SK-N-SH (cell line): Measurements from ENCODE around the gene LRRIQ1. TPM values are rescaled to one million over a fixed set of nuclear protein-coding genes. Genes with fewer than 3 reads are reported as not detected.

Experiments used
- CTCF ChIA-PET: fragments of 300-600, 350-600 bp; formaldehyde crosslinking; extraction: SDS; loops from one replicate; lab custom pipeline; 2021; lab: Yijun Ruan, JAX
- POLR2A ChIA-PET: fragments of 350-600 bp; sonication (Branson Sonifier 250); formaldehyde crosslinking; extraction: SDS; loops from one replicate; lab custom pipeline; 2020; ENCODE audit warnings: antibody characterized with exemption, inconsistent platforms; lab: Yijun Ruan, JAX
- DNase-seq: peaks from one replicate; pipeline ENCODE4 v3.0.0; 2012
- H2AFZ ChIP-seq: fragments of 200-600 bp; sonication (generic); 2 replicates; pipeline ENCODE4 v1.8.1; 2016; ENCODE audit warnings: antibody characterized with exemption, mild to moderate bottlenecking, low read depth
- H3F3A ChIP-seq: fragments of 200-600 bp; sonication (generic); replicated peaks from 2 replicates; pipeline ENCODE3; 2016; ENCODE audit warnings: antibody characterized with exemption, mild to moderate bottlenecking; ENCODE audit not compliant: insufficient read depth
- H3K27ac ChIP-seq, 2 experiments: fragments of 200-500 bp in 1 of 2; fragments of 200-600 bp in 1 of 2; sonication (Bioruptor generic) in 1 of 2; sonication (generic), shearing (Covaris generic) in 1 of 2; 2 replicates each; pipeline versions ENCODE4 v1.5.1 to v1.6.1; 2014 to 2016; ENCODE audit warnings: low read depth in 2 of 2, inconsistent platforms in 1 of 2, low read length in 1 of 2, mild to moderate bottlenecking in 1 of 2, mixed read lengths in 1 of 2
- H3K27me3 ChIP-seq: fragments of 200-600 bp; sonication (generic), shearing (Covaris generic); 2 replicates; pipeline ENCODE4 v1.6.1; 2016; ENCODE audit warnings: mixed run types; ENCODE audit not compliant: insufficient read depth
- H3K36me3 ChIP-seq, 2 experiments: fragments of 200-500 bp in 1 of 2; fragments of 200-600 bp in 1 of 2; sonication (Bioruptor generic) in 1 of 2; sonication (generic) in 1 of 2; replicated peaks in 1 of 2; 2 replicates each; pipeline versions ENCODE3 to v1.5.1; 2014 to 2016; ENCODE audit warnings: low read length in 1 of 2, mild to moderate bottlenecking in 1 of 2; ENCODE audit not compliant: insufficient read depth in 2 of 2, control insufficient read depth in 1 of 2
- H3K4me1 ChIP-seq, 2 experiments: fragments of 200-500 bp in 1 of 2; fragments of 200-600 bp in 1 of 2; sonication (Bioruptor generic) in 1 of 2; sonication (generic), shearing (Covaris generic) in 1 of 2; 2 replicates each; pipeline versions ENCODE4 v1.5.1 to v1.6.1; 2014 to 2016; ENCODE audit warnings: low read depth in 1 of 2, low read length in 1 of 2, mixed run types in 1 of 2; ENCODE audit not compliant: insufficient read depth in 2 of 2, control insufficient read depth in 1 of 2
- H3K4me2 ChIP-seq: fragments of 200-600 bp; sonication (generic), shearing (Covaris generic); 2 replicates; pipeline ENCODE4 v1.6.1; 2017; ENCODE audit warnings: mixed run types
- H3K4me3 ChIP-seq, 2 experiments: fragments of 200-500 bp in 1 of 2; fragments of 200-600 bp in 1 of 2; sonication (Bioruptor generic) in 1 of 2; sonication (generic), shearing (Covaris generic) in 1 of 2; 2 replicates each; pipeline versions ENCODE4 v1.5.1 to v1.8.1; 2014 to 2016; ENCODE audit warnings: low read depth in 2 of 2, inconsistent platforms in 1 of 2, low read length in 1 of 2, mild to moderate bottlenecking in 1 of 2, mixed read lengths in 1 of 2, moderate library complexity in 1 of 2
- H3K79me2 ChIP-seq: fragments of 200-600 bp; sonication (generic); 2 replicates; pipeline ENCODE4 v1.8.1; 2017; ENCODE audit warnings: mild to moderate bottlenecking; ENCODE audit not compliant: insufficient read depth
- H3K9ac ChIP-seq: fragments of 200-600 bp; sonication (generic); 2 replicates; pipeline ENCODE4 v1.6.1; 2017; ENCODE audit warnings: mixed run types
- H3K9me2 ChIP-seq: fragments of 200-600 bp; sonication (generic); 2 replicates; pipeline ENCODE4 v1.6.1; 2017; ENCODE audit warnings: mixed run types
- H3K9me3 ChIP-seq: fragments of 200-600 bp; sonication (generic); 2 replicates; pipeline ENCODE4 v1.6.1; 2017; ENCODE audit warnings: mixed run types, mild to moderate bottlenecking, moderate library complexity
- H4K20me1 ChIP-seq: fragments of 200-600 bp; sonication (generic); 2 replicates; pipeline ENCODE4 v1.6.1; 2017; ENCODE audit warnings: mild to moderate bottlenecking, mixed run types; ENCODE audit not compliant: insufficient read depth
- ELF1 ChIP-seq: IDR thresholded peaks from 2 replicates; pipeline ENCODE4 v1.4.0; 2012
- EZH2phosphoT487 ChIP-seq: fragments of 200-600 bp; sonication (generic); IDR thresholded peaks from 2 replicates; pipeline ENCODE4 v1.6.1; 2017; ENCODE audit warnings: low read depth, mixed run types, mild to moderate bottlenecking, antibody characterized with exemption, moderate library complexity, borderline replicate concordance
- FOXM1 ChIP-seq: IDR thresholded peaks from 2 replicates; pipeline ENCODE4 v1.4.0; 2012; ENCODE audit warnings: low read depth, mild to moderate bottlenecking
- JUND ChIP-seq: IDR thresholded peaks from 2 replicates; pipeline ENCODE4 v1.4.0; 2012
- NFIC ChIP-seq: IDR thresholded peaks from 2 replicates; pipeline ENCODE4 v1.4.0; 2012; ENCODE audit warnings: borderline replicate concordance
- PBX3 ChIP-seq: IDR thresholded peaks from 2 replicates; pipeline ENCODE4; 2012
- RCOR1 ChIP-seq: fragments of 150-350 bp; IDR thresholded peaks from 2 replicates; pipeline ENCODE4 v1.6.1; 2017; ENCODE audit warnings: antibody characterized with exemption, low read length
- REST ChIP-seq: IDR thresholded peaks from 2 replicates; pipeline ENCODE4 v1.6.1; 2012; ENCODE audit warnings: mild to moderate bottlenecking, low read depth, low read length, moderate library complexity
- RFX5 ChIP-seq: IDR thresholded peaks from 2 replicates; pipeline ENCODE4 v1.6.1; 2012; ENCODE audit warnings: mild to moderate bottlenecking, improper control_type of control experiment, low read length
- SIN3A ChIP-seq: IDR thresholded peaks from 2 replicates; pipeline ENCODE4 v1.6.1; 2012; ENCODE audit warnings: low read depth, mild to moderate bottlenecking, low read length, moderate library complexity, borderline replicate concordance
- SMC3 ChIP-seq: IDR thresholded peaks from 2 replicates; pipeline ENCODE4 v1.6.1; 2012; ENCODE audit warnings: low read depth, low read length, improper control_type of control experiment
- TEAD4 ChIP-seq: IDR thresholded peaks from 2 replicates; pipeline ENCODE4 v1.4.0; 2012; ENCODE audit warnings: mild to moderate bottlenecking, borderline replicate concordance; ENCODE audit not compliant: insufficient read depth
- USF1 ChIP-seq: IDR thresholded peaks from 2 replicates; pipeline ENCODE4 v1.4.0; 2012; ENCODE audit warnings: low read depth, borderline replicate concordance
- WGBS: methylation state at CpG from one replicate; pipeline ENCODE4 v1.1.6; 2017; ENCODE audit warnings: low lambda C conversion rate; 5-methylcytosine and 5-hydroxymethylcytosine counted together
- polyA plus RNA-seq, 3 experiments: library from polyadenylated mRNA; depleted of rRNA; stranded (reverse); fragments of >200 nt; gene quantifications; 2 replicates each; pipeline ENCODE4 v1.2.3, GENCODE V29; 2012

LRRIQ1 gene
- polyA plus RNA-seq, 1 of the 3 experiments (the other 2 are of a cell fraction): 0.39 TPM

- Histone ChIP-seq H3K79me2 (no peaks in the 10 kb centered on the region), H4K20me1 (no peaks in the 10 kb centered on the region), H3K9me3 (no peaks in the 10 kb centered on the region), H3K4me2 (no peak overlapping the region), H3K9ac (no peak overlapping the region), H3F3A (peaks cover 6% of the 10 kb centered on the region), H3K27ac (no peak overlapping the region), H3K36me3 (no peaks in the 10 kb centered on the region), H3K27me3 (no peaks in the 10 kb centered on the region), H3K4me1 (peaks cover 0 to 4% of the 10 kb centered on the region in 2 experiments; a peak in 2 of 4 replicates), H3K9me2 (no peaks in the 10 kb centered on the region), H2AFZ (no peak overlapping the region), H3K4me3 (no peak overlapping the region)
- TF ChIP-seq JUND (no peak), RFX5 (no peak), SMC3 (no peak), EZH2phosphoT487 (no peak), REST (no peak), ELF1 (no peak), TEAD4 (no peak), PBX3 (no peak), RCOR1 (no peak), SIN3A (no peak), USF1 (no peak), NFIC (no peak), FOXM1 (no peak)
- no peak for DNase-seq
- POLR2A ChIA-PET: no interaction called here
- CTCF ChIA-PET: interaction anchor here (0.7 to 1.1 kb wide), 2 partner anchors 12 to 368 kb away, joined by 3 read pairs; no protein-coding TSS in a partner anchor
- WGBS: 67% methylated on average over 1 of the region's 1 CpG
These were observed 36.7 kb downstream of the LRRIQ1 start for GRCh38 chr12:85072826-85073225.
